DMS153 treated with DMSO at 0.1 percent for 48 hours (cell line): ENCODE data around the gene RBPMS2.

Experiments used
- DNase-seq: peaks from one replicate; lab custom pipeline; 2025; ENCODE audit not compliant: unreplicated experiment; lab: John Stamatoyannopoulos, UW

RBPMS2 gene

GRCh38 chr15:64783796-64784195, 8.4 kb upstream of the RBPMS2 start:
- DNase-seq = no peak

DNA sequence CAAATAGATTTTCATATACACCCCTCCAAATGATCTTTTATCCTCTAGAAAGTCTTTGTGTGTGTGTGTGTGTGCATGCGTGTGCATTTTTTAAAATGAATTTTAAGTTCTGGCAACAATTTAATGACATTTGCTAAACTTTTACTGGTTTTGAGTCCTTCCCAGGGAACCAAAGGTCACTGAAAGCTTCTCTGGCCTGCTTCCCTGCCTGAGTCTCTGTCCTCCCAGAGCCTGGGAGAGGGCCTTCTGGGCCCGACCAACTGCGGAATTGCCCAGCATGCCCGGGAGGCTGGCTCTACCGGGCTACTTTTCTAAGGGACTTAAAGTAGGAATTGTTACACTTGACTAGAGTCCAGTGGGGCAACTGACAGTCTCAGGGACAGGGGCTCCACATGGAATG, 7.4 kb upstream of the RBPMS2 start:
- no peak for DNase-seq

DNA sequence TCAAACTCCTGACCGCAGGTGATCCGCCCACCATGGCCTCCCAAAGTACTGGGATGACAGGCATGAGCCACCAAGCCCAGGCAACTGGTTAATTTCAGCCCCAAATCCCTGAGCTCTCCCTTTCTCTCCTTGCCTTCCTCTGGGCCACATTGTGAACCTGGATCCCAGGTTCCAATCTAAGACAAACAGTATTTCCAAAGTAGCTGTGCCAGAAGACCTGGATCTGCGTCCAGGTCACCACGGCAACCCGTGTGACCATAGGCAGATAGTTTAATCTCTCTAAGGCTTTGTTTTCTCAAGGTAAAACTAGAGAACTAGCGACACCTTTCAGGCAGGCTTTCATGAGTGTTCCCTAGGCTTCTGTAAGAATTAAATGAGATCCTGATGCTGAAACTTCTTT, 5.9 kb upstream of the RBPMS2 start:
- DNase-seq = no peak

DNA sequence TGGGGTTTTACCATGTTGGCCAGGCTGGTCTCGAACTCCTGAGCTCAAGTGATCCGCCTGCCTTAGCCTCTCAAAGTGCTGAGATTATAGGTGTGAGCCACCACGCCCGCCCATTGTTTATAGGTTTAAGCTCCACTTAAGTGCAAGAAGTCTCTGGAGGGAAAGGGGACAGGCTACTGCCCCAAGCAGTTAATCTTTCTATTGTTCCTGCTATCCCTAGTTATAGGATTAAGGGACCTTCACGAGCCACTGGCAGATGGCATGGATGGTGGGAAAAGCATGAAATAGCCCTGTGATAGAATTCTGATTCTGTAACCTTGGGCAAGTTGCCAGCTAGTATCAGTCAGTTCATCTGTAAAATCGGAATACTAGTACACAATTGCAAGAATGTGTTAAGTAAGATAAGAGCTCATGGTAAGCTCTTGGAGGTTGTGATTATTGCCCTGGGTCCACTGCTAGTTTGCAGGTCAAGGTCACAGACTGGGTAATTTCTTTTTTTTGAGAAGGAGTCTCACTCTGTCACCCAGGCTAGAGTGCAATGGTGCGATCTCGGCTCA, 5.3 kb upstream of the RBPMS2 start:
- no peak for DNase-seq

GRCh38 chr15:64779630-64780029, 4.2 kb upstream of the RBPMS2 start:
- no peak for DNase-seq

- no peak for DNase-seq
Observed at GRCh38 chr15:64779024-64779423, 3.6 kb upstream of the RBPMS2 start.

- DNase-seq = no peak
Observed at GRCh38 chr15:64776402-64776786, 1.0 kb upstream of the RBPMS2 start.

DNA sequence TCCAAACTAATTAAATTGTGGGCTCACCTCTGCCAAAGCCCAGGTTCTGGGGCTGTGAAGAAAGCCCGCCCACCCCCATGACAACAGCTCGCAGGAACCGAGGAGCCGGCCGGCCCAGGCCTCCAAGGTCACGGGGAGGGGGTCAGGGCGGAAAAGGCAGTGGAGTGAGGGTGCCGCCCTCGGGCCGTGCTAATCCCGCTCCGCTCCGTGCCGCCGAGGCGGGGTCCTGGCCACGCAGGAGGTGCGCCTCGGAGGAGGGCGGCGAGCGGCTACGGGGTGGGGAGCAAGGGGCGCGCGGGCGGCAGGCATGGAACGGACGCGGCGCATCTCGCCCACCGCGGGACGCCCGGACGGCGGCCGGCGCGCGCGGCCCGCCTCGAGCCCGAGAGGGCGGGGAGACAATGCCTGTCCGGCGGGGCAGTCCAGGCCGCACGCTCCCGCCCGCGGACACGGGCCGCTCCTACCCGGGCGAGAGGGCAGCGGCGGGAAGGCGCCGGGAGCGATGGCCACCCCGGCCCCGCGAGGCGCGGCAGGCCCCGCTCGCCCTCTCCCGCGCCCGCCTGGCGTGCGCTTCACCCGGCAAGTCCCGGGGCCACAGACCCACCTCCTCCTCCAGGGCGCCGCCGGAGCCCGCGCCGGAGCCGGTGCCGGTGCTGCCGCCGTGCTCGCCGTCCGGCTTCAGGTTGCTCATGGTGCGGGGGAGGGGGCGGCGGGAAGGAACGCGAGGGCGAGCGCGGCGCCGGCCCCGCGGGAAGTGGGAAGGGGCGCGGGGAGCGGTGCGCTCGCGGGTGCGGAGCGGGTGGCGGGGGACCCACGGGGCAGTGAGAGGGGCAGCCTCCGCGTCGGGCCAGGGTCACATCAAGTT, 528 bp downstream of the RBPMS2 start:
- DNase-seq = no peak

- DNase-seq = no peak
Observed at GRCh38 chr15:64774037-64774628, 1.3 kb downstream of the RBPMS2 start.

GRCh38 chr15:64773606-64774005, 1.8 kb downstream of the RBPMS2 start:
- no peak for DNase-seq

DNA sequence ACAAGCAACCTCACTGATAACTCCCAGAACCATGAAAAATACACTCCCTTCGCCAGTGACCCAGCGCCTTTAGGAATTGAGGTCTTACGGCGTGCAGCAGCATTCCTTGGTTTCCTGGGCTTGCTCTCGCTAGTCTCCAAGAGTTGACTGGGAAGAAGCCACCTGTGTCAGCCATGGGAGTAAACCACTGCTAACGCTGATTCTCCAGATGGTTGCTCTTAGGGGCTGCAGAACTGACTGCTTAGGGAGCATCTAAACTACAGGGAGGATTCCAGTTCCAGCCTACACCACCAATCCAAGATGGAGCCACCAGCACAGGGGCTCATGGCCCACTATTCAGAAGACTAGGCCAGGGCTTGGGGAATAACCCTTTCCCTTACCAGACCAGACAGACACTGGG, 2.4 kb downstream of the RBPMS2 start:
- DNase-seq = no peak

DNA sequence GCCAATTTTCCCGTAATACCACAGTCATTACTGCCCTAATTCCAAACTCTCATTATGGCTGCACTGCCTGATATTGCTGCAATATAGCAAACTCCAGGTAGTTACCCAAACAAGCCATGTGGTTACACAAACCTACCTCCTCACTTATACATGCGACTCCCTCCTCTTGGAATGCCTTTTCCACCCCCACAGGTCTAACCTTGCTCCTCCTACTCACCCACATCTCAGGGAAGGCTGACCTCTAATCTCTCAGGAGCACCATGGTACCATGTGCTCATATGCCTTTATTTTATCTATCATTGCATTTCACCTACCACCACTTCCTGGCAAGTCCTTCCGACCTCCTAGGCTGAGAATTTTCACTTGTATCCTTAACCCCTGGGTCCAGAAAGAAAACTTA, 2.9 kb downstream of the RBPMS2 start:
- no peak for DNase-seq

GRCh38 chr15:64770626-64771025, 4.8 kb downstream of the RBPMS2 start:
- DNase-seq = no peak

- no peak for DNase-seq
Observed at GRCh38 chr15:64767203-64767602, 8.2 kb downstream of the RBPMS2 start.

DNA sequence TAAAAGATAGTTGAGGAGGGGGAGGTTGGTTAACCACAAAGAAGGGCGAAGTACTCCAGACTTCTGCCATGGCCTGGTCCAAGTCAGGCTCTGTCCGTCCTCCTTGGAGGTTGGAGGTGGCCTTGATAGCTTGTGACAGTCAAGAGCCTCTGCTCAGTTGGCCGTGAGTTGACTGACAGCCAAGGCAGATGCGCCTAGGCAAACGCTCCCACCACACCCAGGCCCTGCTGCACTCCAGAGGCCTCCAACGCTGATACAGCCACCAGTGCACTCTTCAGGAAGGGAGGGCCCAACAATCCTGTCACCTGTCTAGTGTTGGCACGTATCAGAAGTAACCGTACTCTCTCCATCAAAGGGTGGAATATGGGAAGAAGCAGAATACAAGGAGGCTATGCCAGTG, 9.3 kb downstream of the RBPMS2 start:
- DNase-seq = no peak

GRCh38 chr15:64763874-64764273, 11.5 kb downstream of the RBPMS2 start:
- no peak for DNase-seq

GRCh38 chr15:64763462-64763861, 11.9 kb downstream of the RBPMS2 start:
- no peak for DNase-seq

DNA sequence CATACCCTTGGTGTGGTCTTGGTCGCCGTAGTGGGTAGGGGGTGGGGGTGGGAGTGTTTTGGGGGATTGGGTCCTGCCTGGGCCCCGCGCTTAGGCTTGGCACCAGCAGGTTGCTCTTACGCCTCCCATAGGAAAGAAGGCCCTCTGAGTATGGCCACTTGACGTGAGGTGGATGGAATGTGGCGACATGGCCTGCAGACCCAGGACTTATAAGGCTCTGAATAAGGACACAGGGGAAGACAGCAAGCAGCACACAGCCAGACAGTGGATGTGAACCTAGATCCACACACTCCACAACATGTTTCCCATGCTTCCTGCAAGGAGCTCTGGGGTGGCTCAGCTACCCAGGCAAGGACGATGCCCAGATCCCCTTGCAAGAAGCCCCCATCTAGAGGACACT, 12.4 kb downstream of the RBPMS2 start:
- no peak for DNase-seq

DNA sequence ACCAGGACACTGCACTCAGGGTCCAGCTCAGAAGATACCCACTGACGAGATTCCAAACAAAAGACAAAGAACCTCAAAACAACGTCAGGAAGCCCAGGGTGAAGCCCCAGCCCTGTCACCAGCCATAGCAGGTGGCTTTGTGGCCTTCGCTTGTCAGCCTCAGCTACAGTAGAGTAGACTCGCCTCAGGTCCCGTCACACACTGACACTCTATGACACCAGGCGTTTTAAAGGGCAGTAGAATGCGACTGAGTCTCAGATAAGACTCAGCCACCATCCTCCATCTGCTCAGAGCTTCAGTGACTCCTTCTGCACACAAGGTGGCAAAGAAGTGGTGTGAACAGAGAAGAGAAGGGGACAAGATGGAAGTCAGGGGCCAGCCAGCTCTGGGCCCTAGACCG, 12.8 kb downstream of the RBPMS2 start:
- DNase-seq = no peak

GRCh38 chr15:64761156-64761555, 14.2 kb downstream of the RBPMS2 start:
- DNase-seq = no peak

DNA sequence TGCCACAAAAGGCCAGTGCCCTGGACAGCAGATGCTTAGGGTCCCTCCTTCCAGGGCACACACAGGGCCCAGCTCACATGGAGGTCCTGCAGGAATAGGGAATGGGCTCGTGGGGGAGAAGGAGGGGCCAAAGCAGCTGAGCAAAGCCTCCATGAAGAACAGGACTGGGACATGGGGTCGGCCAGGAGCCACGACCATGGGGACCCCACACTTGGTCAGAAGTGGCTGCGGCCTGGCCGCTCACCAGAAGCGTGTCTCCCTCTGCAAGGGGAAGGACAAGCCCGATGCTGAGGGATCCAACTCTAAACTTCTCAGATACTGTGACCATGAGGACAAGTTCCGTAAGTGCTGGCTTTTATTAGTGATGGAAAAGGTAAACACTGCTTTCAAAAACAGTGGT, 15.3 kb downstream of the RBPMS2 start:
- no peak for DNase-seq

DNA sequence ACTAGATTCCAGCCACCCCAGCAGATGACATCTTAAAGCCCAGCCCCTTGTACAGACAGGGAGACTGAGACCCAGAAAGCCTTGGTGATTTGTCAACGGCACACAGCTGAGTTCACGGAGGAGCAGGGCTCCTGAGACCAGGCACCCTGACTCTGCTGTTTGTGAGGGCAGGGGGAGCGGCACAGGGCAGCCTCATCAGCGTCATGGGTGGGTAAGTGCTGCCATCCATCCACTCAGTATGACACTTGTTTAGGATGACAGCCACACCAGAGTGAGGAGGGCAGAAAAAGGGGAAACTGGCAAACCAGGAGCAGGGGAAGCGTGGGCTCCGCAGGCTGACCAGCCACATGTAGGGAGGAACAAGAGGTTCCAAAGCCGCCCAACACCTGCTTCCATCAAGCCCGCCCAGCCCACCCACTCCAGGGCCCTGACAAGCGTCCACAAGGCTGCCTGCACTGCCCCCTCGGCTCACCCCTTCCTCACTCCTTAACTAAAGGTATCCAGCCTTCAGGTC, 19.9 kb downstream of the RBPMS2 start:
- DNase-seq = no peak
